ENCODE results near the gene RAD51B. TPM values are rescaled to one million over a fixed set of nuclear protein-coding genes. Genes with fewer than 3 reads are reported as not detected.
A peak's percentile ranks its signal among the peaks of the same experiment; 100 is the strongest.

RAD51B gene
- total RNA-seq, 1 experiment from 2014 or later: 8.5 TPM

GRCh38 chr14:68144051-68144681 lies 324.6 kb downstream of the RAD51B start:
- ATAC-seq (no peak), DNase-seq (ENCODE audit: low read depth, low spot score) (no peak)
- in situ Hi-C loops (cut with HindIII; ENCODE audit: low pct_unique_long_range_greater_than_20kb, low sequenced_read_pairs): no loop called here
- H3K4me1 ChIP-seq (ENCODE audit: control insufficient read depth, insufficient read depth, low read length): peaks cover 16% of the 10 kb centered on the region
- H3K9me3 ChIP-seq (ENCODE audit: control insufficient read depth, insufficient read depth, low read depth, low read length): no peaks in the 10 kb centered on the region
- CTCF ChIA-PET: no interaction called here
- H3K27ac ChIP-seq (ENCODE audit: low read length): peak overlapping the region; percentile 85; the same call in 1 of the 2 replicates
- H3K27me3 ChIP-seq (ENCODE audit: control insufficient read depth, insufficient read depth, low read length): no peaks in the 10 kb centered on the region
- POLR2A ChIA-PET: no interaction called here
- intact Hi-C loops (cut with micrococcal nuclease; ENCODE audit: unreplicated experiment): loop anchor here (10.0 kb wide), 1 partner anchor 91 kb away; no protein-coding TSS in a partner anchor
- BruUV-seq (replicated peaks): no TSS peak
- no peaks in the 10 kb centered on the region for H3K36me3 ChIP-seq (ENCODE audit: control insufficient read depth, insufficient read depth, low read length)
- H3K4me3 ChIP-seq (ENCODE audit: low read depth in 2 of 2, low read length in 2 of 2): no peak overlapping the region
- TF ChIP-seq SIN3A (IDR thresholded peaks at IDR 0.05; ENCODE audit: borderline replicate concordance, insufficient read depth, low read depth, low read length): no peak
- TF ChIP-seq POLR2AphosphoS5 (IDR thresholded peaks at IDR 0.05; ENCODE audit: low read depth, low read length): no peak
- no peak for TF ChIP-seq REST (IDR thresholded peaks at IDR 0.05; ENCODE audit: insufficient read depth in 1 of 2, low read depth in 2 of 2, low read length in 1 of 2)
- TF ChIP-seq CTCF (IDR thresholded peaks at IDR 0.05): no peak
- TF ChIP-seq TCF7L2 (IDR thresholded peaks at IDR 0.05; ENCODE audit: low read depth, low read length): no peak

GRCh38 chr14:68145036-68145435 lies 325.5 kb downstream of the RAD51B start:
- in situ Hi-C loops (cut with HindIII; ENCODE audit: low pct_unique_long_range_greater_than_20kb, low sequenced_read_pairs): no loop called here
- H3K36me3 ChIP-seq (ENCODE audit: control insufficient read depth, insufficient read depth, low read length): no peaks in the 10 kb centered on the region
- no peaks in the 10 kb centered on the region for H3K27me3 ChIP-seq (ENCODE audit: control insufficient read depth, insufficient read depth, low read length)
- ATAC-seq: no peak
- no peak overlapping the region for H3K4me3 ChIP-seq (ENCODE audit: low read depth in 2 of 2, low read length in 2 of 2)
- TF ChIP-seq POLR2AphosphoS5 (IDR thresholded peaks at IDR 0.05; ENCODE audit: low read depth, low read length) (no peak), CTCF (IDR thresholded peaks at IDR 0.05) (no peak), TCF7L2 (IDR thresholded peaks at IDR 0.05; ENCODE audit: low read depth, low read length) (no peak), SIN3A (IDR thresholded peaks at IDR 0.05; ENCODE audit: borderline replicate concordance, insufficient read depth, low read depth, low read length) (no peak), REST (IDR thresholded peaks at IDR 0.05; ENCODE audit: insufficient read depth in 1 of 2, low read depth in 2 of 2, low read length in 1 of 2) (no peak)
- H3K4me1 ChIP-seq (ENCODE audit: control insufficient read depth, insufficient read depth, low read length): peaks cover 8% of the 10 kb centered on the region
- intact Hi-C loops (cut with micrococcal nuclease; ENCODE audit: unreplicated experiment): loop anchor here (10.0 kb wide), 1 partner anchor 90 kb away; no protein-coding TSS in a partner anchor
- BruUV-seq (replicated peaks): no TSS peak
- no peaks in the 10 kb centered on the region for H3K9me3 ChIP-seq (ENCODE audit: control insufficient read depth, insufficient read depth, low read depth, low read length)
- POLR2A ChIA-PET: no interaction called here
- CTCF ChIA-PET: no interaction called here
- DNase-seq (ENCODE audit: low read depth, low spot score): no peak
- H3K27ac ChIP-seq (ENCODE audit: low read length): peak overlapping the region; percentile 58; the same call in 1 of the 2 replicates
